ENCODE results near the gene TRNAU1AP. TPM values are rescaled to one million over a fixed set of nuclear protein-coding genes. Genes with fewer than 3 reads are reported as not detected.

Gene TRNAU1AP
- total and polyA plus RNA-seq, 2 of the 13 experiments (the other 11 are each of a cell fraction or from before 2014, with no cell fraction given): 29.0 to 42.9 TPM

- TF ChIP-seq TFDP2 (CRISPR knock-in tag; IDR thresholded peaks at IDR 0.05) (peak; percentile 16; the same call in 1 of the 2 replicates), HOXD1 (CRISPR knock-in tag; IDR thresholded peaks at IDR 0.05) (peak; percentile 34; the same call in 1 of the 2 replicates), ZKSCAN8 (CRISPR knock-in tag; IDR thresholded peaks at IDR 0.05; ENCODE audit: borderline replicate concordance) (no peak), TARDBP (CRISPR knock-in tag; IDR thresholded peaks at IDR 0.05) (no peak), KLF12 (CRISPR knock-in tag; IDR thresholded peaks at IDR 0.05; ENCODE audit: borderline replicate concordance) (0 out of 2 replicates have a peak, but pooled peaks have one; percentile 25), ZMYM3 (CRISPR knock-in tag; IDR thresholded peaks at IDR 0.05) (no peak), STAT6 (CRISPR knock-in tag; IDR thresholded peaks at IDR 0.05; ENCODE audit: borderline replicate concordance) (no peak), ZNF256 (CRISPR knock-in tag; conservative IDR thresholded peaks at IDR 0.05) (no peak), ZNF782 (CRISPR knock-in tag; IDR thresholded peaks at IDR 0.05; ENCODE audit: borderline replicate concordance) (no peak), KDM6A (CRISPR knock-in tag; IDR thresholded peaks at IDR 0.05; ENCODE audit: low read depth) (no peak), ZNF691 (CRISPR knock-in tag; IDR thresholded peaks at IDR 0.05; ENCODE audit: borderline replicate concordance, low read depth) (no peak; the same call in 1 of the 2 replicates), ZNF777 (CRISPR knock-in tag; IDR thresholded peaks at IDR 0.05) (peak; percentile 15; the same call in 1 of the 2 replicates), SUZ12 (IDR thresholded peaks at IDR 0.05; ENCODE audit: low read depth, low read length) (no peak), ZNF180 (CRISPR knock-in tag; IDR thresholded peaks at IDR 0.05; ENCODE audit: borderline replicate concordance, low read depth) (no peak), FLYWCH1 (CRISPR knock-in tag; IDR thresholded peaks at IDR 0.05) (no peak), RELA (CRISPR knock-in tag; IDR thresholded peaks at IDR 0.05) (no peak), ZFP62 (CRISPR knock-in tag; IDR thresholded peaks at IDR 0.05) (no peak), PCBP1 (IDR thresholded peaks at IDR 0.05; ENCODE audit: borderline replicate concordance, low read depth, low read length) (no peak), ARNT (IDR thresholded peaks at IDR 0.05) (no peak), ZNF790 (CRISPR knock-in tag; IDR thresholded peaks at IDR 0.05; ENCODE audit: borderline replicate concordance) (no peak), PBX2 (CRISPR knock-in tag; IDR thresholded peaks at IDR 0.05) (no peak), ZSCAN30 (CRISPR knock-in tag; IDR thresholded peaks at IDR 0.05) (no peak), TOE1 (CRISPR knock-in tag; IDR thresholded peaks at IDR 0.05) (no peak), SMC3 (IDR thresholded peaks at IDR 0.05; ENCODE audit: low read length) (no peak), ZNF704 (CRISPR knock-in tag; IDR thresholded peaks at IDR 0.05; ENCODE audit: borderline replicate concordance) (no peak; the same call in 1 of the 2 replicates)
Measured at GRCh38 chr1:28592321-28593071, 39.6 kb downstream of the TRNAU1AP start (continued).
